ENCODE data around the gene TUBA1B.

The TUBA1B gene

DNA sequence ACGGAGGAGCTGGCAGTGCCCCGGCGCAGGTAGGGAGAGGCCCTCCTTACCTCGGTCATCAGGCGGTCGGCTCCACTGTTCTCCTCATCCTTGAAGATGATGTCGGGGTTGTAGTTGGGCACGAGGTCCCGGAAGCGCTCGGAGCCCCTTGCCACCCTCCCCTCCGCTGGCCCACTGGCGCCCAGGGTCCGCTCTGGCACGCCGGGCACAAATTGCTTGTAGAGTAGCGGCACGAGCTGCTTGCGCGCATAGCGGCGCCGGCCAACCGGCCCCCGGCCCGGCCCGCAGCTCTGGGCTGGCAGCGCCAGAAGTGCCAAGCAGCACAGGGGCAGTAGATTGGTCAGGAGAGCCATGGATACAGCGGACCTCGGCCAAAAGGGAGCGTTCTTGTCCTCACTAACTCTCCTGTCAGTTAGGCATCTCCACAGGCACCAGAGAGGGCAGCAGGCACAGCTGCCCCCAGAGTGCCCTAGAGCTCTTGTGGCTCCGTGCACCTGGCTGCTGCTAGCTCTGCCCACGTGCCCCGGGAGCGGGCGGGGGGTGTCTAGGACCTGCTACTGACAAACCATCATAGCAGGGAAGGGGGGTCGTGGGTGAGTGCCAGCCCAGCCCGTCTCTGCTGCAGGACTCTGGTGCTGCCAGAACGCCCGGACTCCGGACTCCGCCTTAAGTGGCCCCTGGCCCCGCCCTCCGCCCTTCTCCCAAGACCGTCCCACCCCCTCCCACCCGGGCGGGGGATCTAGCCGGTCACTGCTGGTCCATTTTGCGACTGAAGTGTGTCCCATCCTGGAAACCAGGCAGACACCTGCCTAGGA is 36.8 kb downstream of the TUBA1B start, which contains the start of gene DHH:
Gene DHH, minus strand, starts transcription at position 642 of the 815 bp plus-strand sequence. Its CDS starts 289 bp downstream, at position 353.
- ChIA-PET CTCF (interaction anchor here (0.7 to 19.5 kb wide), 16 partner anchors 11 to 195 kb away, joined by 3 to 369 read pairs (median 4); partner anchors contain the start of genes LMBR1L, RHEBL1, TUBA1B and WNT1), POLR2A (no interaction called here)
- DNase-seq (ENCODE audit: extremely low spot score): no peak
- TF ChIP-seq, protein P1, sequence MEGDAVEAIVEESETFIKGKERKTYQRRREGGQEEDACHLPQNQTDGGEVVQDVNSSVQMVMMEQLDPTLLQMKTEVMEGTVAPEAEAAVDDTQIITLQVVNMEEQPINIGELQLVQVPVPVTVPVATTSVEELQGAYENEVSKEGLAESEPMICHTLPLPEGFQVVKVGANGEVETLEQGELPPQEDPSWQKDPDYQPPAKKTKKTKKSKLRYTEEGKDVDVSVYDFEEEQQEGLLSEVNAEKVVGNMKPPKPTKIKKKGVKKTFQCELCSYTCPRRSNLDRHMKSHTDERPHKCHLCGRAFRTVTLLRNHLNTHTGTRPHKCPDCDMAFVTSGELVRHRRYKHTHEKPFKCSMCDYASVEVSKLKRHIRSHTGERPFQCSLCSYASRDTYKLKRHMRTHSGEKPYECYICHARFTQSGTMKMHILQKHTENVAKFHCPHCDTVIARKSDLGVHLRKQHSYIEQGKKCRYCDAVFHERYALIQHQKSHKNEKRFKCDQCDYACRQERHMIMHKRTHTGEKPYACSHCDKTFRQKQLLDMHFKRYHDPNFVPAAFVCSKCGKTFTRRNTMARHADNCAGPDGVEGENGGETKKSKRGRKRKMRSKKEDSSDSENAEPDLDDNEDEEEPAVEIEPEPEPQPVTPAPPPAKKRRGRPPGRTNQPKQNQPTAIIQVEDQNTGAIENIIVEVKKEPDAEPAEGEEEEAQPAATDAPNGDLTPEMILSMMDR (IDR thresholded peaks at IDR 0.05; ENCODE audit: control extremely low read depth, extremely low read depth, low read depth, missing control alignments): no peak

DNA sequence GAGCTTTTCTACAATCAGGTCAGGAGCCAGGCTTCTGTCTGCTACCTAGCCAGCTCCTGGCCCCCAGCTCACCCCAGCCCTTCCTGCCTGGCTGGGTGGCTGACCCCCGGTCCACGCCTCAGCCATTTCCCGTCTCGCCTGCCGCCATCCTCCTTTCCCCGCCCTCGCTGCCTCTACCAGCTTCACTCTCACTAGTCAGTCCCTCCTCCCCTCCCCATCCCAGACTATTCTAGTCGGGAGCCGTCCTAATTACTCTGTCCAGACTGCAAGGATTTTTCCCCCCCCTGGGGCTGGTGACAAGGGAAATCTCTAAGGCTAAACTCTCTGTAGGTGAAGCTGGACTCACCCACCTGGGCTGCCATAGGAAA is 37.4 kb downstream of the TUBA1B start:
- POLR2A ChIA-PET: interaction anchor here (0.6 kb wide), 1 partner anchor 462 kb away, joined by 4 read pairs; no protein-coding TSS in a partner anchor
- TF ChIP-seq, protein P1 (IDR thresholded peaks at IDR 0.05; ENCODE audit: control extremely low read depth, extremely low read depth, low read depth, missing control alignments): no peak
- DNase-seq (ENCODE audit: extremely low spot score): no peak
- CTCF ChIA-PET: interaction anchor here (0.9 to 19.5 kb wide), 12 partner anchors 10 to 141 kb away, joined by 3 to 369 read pairs (median 6); partner anchors contain the start of genes LMBR1L, RHEBL1 and TUBA1B

DNA sequence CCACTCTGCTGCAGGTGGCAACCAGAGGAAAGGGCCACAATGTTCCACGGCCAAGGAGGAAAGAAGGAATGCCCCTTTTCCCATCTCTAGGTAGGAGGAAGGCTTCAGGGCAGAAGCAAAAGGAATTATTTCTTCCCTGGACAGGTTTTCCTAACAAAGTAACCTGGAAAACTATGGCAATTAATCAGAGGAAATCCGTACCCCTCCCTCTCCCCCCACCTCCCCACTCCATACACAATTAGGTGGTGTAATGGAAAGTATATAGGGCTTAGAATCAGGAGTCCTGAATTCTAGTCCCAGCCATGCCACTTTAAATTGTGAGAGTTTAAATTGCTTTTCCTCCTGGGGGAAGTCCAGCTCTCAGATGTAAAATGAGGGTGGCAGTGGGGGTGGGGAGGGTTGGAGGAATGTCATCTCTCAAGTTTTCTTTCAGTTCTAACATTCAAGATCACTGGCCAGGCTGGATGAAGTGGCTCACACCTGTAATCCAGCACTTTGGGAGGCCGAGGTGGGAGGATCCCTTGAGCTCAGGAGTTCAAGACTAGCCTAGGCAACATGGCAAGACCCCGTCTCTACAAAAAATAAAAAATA is 38.3 kb downstream of the TUBA1B start:
- POLR2A ChIA-PET: interaction anchor here (0.5 to 1.1 kb wide), 3 partner anchors 15 to 274 kb away, joined by 3 read pairs; partner anchors contain the start of genes SPATS2 and TUBA1B
- CTCF ChIA-PET: interaction anchor here (1.0 to 19.3 kb wide), 19 partner anchors 11 to 105 kb away, joined by 3 to 206 read pairs (median 7); partner anchors contain the start of genes LMBR1L, RHEBL1 and TUBA1B
- TF ChIP-seq, protein P1 (IDR thresholded peaks at IDR 0.05; ENCODE audit: control extremely low read depth, extremely low read depth, low read depth, missing control alignments): no peak
- no peak for DNase-seq (ENCODE audit: extremely low spot score)

DNA sequence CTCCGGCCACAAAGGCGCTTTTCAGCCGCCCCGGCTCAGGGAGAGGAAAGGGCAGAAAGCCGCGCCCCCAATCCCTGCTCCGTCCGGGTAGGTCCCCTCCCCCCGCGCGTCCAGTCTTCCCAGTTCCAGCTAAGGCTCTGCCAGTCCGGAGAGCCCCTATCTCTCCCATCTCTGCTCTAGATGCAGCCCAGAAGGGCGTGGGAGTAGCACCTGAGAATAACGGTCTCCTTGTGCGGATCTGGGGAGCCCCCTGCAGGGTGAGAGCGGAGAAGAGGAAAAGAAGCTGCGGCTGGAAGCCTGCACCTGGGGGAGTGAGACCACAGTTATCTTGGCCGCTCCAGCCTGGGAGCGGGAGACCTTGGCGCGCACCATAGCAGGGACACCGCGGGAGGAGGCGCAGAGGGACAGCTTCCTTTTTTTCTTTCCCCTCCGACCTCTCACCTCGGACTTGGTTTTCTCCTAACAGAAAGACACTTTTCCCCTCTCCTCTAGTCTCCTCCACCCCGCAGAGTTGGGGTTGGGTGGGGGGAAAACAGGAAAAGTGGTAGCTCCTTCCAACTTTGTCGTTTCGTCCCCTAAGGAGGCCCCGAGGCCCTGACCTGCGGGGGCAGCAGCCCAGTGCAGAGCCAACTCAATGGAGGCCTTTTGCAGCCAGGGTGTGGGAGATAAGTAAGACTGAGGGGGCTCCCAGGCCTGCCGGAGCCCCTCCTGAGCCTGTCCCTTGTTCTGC is 38.9 kb downstream of the TUBA1B start:
- TF ChIP-seq, protein P1 (IDR thresholded peaks at IDR 0.05; ENCODE audit: control extremely low read depth, extremely low read depth, low read depth, missing control alignments): peak; percentile 79
- CTCF ChIA-PET: interaction anchor here (1.0 to 11.2 kb wide), 17 partner anchors 11 to 143 kb away, joined by 3 to 206 read pairs (median 7); partner anchors contain the start of genes LMBR1L, RHEBL1 and TUBA1B
- DNase-seq (ENCODE audit: extremely low spot score): peak; percentile 83
- POLR2A ChIA-PET: interaction anchor here (0.5 to 1.1 kb wide), 3 partner anchors 16 to 275 kb away, joined by 3 read pairs; partner anchors contain the start of genes SPATS2 and TUBA1B

DNA sequence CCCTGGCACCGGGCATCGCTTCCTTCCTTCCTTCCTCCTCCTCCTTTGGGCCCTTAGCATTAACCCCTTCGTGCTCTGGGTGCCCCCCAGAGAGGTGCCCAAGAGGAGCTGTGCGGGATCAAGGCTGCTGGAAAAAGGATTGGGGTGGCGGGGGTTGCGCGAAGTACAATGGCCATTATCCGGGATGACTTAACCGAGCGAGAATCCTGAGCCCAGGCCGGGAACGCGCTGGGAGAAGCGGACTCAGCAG is 39.4 kb downstream of the TUBA1B start:
- POLR2A ChIA-PET: interaction anchor here (1.0 to 1.1 kb wide), 2 partner anchors 16 to 40 kb away, joined by 3 read pairs; partner anchors contain the start of gene TUBA1B
- TF ChIP-seq, protein P1 (IDR thresholded peaks at IDR 0.05; ENCODE audit: control extremely low read depth, extremely low read depth, low read depth, missing control alignments): no peak
- no peak for DNase-seq (ENCODE audit: extremely low spot score)
- CTCF ChIA-PET: interaction anchor here (1.0 to 11.2 kb wide), 17 partner anchors 10 to 143 kb away, joined by 3 to 206 read pairs (median 7); partner anchors contain the start of genes LMBR1L, RHEBL1 and TUBA1B

All from GM10248 (cell line).